ENCODE data around the gene HMG20A.

Gene HMG20A

DNA sequence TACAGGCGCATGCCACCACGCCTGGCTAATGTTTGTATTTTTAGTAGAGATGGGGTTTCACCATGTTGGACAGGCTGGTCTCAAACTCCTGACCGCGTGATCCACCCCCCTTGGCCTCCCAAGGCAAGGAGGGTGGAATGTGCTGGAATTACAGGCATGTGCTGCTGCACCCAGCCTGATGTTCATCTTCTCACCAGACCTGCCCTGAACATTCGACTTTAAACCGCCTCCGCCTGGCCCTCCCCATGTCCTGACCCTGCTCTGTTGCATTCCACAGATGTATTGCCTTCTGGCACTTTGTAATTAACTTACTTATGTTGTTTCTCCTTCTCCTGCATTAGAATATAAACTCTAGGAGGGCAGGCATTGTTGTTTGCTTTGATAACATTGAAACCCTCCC lies 109.9 kb downstream of the HMG20A start:
- H3K27ac ChIP-seq: no peak overlapping the region
- no peak for DNase-seq (ENCODE audit: low read depth, low spot score)

DNA sequence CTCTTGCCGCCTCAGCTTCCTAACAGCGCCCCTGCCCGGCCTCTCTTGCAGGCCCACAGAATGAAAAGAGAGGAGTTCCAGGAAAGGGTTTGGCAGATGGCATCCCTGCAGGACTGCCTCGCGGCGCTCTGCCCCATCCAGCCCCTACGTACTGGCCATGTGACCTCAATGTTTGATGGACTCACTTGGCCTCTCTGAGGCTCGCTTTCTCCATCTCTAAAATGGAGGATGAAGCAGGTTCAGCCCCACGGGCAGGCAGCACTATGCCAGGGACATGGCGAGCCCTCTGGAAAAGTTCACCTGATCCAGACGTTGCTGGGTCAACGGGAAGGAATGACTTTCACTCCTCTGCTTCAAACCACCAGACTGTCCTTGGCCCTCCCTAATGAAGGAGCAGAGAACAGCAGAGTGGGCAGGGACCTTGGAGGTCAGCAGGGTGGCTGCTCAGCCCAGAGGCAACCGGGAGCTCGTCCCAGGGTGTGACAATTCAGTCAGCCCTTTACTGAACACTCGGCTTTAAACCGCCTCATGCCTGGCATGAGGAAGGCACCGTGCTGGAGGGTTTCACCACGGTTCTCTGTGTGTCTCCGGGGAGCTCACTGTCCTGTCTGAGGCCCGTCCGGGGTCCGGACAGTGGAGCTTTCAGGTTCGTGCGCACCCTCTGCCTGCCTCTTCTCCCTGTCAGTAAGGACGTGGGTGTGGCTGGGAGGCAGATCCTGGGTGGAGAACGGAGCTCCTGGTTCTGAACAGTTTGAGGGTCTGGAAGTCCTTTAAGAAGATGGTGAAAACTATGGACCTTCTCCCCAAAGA lies 110.7 kb downstream of the HMG20A start:
- no peak for DNase-seq (ENCODE audit: low read depth, low spot score)
- H3K27ac ChIP-seq: no peak overlapping the region

DNA sequence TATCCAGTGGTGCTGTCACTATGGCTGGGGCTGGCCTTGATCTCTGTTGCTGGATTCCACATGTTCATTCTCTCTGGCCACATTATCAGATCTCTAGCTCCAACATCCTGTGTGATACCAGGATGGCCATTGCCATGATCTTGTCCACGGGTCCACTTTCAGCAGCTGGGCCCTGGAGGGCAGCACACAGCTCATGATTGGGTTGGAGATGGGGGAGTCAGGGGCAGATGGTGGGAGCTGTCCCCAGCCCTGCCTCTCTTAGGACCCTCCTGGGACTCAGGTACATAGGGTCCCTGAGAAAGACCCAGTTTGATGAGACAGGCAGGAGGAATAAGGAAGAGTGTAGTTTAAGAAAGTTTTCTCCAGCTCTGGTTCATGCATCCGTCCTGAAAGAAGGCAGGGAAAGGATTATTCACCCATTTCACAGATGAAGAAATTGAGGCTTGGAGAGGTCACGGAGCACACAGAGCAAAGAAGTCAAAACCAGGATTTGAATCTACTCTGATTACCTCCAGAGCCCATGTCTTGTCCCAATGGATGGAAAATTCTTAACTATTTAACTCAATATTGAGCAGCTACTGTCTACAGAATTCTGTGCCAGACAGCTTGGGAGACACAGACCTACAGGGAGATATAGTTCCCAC lies 111.5 kb downstream of the HMG20A start:
- DNase-seq (ENCODE audit: low read depth, low spot score): no peak
- no peak overlapping the region for H3K27ac ChIP-seq

DNA sequence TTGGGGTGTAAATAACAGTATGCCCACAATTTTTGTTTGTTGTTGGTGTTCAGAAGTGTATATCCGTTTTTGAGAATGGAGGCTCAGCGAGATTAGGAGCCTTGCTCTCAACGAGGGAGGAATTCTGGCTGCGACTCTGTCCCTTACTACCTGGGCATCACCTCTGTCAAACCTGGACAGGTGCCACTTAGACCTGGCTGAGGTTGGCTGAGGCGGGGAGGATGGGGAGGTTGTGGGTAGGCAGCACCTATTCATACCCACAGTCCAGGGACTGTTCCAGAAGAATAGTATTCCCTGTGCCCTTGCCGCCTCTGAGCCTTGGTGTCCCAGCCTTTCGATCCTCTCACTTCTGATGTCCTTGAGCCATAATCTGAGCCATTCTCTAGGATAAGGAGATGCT lies 112.2 kb downstream of the HMG20A start:
- H3K27ac ChIP-seq: no peak overlapping the region
- DNase-seq (ENCODE audit: low read depth, low spot score): no peak

DNA sequence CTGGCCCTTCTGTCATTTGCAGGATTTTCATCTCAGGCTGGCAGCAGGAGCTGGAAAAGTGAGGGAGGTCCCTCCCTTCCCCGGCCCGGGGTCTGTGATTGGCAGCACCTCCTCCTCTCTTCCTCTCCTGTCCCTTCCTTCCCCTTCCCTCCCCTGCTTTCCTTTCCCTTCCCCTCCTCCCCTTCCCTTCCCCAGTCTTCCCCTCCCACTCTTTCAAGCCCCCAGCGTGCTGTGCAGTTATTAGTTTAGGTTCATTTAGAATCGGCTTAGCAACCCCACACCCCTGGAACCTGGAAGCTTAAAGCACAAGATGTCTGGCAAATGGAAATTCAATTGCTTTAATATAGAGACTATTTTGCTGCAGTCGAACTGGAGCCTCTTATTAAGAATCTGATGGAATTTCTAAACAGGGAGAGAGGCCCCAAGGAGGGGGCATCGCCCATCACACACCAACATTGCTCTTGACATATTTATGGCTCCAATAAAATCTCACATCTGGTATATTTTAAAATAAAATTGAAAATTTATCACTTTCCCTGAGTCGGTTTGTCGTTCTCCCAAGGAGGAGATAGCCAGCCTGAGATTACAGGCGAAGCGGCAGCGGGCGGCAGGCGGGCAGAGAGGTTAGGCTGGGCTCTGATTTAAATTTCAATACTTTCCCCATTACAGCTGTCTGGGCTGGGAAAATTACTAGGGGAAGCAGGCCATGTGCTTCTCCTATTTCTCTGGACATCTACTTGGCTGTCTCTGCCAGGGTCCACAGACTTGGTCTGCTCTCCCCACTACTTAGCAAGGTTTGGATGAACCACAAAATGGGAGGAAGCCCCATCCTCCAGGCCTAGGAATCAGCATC lies 113.1 kb downstream of the HMG20A start:
- H3K27ac ChIP-seq: no peak overlapping the region
- DNase-seq (ENCODE audit: low read depth, low spot score): no peak

Data from epithelial cell of prostate (primary cell).